Measurements from ENCODE around the gene MAPK4.
"Not testable (repeated sequence)": the region's sequence is repeated elsewhere in the genome, so short reads cannot be mapped to it uniquely, and the experiment has no call there.

The MAPK4 gene

DNA sequence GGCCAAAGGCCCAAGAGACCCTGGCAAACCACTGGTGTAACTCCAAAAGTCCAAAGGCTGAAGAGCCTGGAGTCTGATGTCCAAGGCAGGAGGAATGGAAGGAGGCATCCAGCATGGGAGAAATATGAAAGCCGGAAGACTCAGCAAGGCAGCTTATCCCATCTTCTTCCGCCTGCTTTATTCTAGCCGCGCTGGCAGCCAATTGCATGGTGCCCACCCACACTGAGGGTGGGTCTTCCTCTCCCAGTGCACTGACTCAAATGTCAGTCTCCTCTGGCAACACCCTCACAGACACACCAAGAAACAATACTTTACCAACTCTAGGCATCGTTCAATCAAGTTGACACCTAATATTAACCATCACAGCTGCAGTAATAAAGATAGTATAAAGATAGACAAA is 34.1 kb downstream of the MAPK4 start:
- no peaks in the 10 kb centered on the region for H3K9me3 Mint-ChIP-seq
- no peaks in the 10 kb centered on the region for H3K36me3 Mint-ChIP-seq (ENCODE audit: low read depth)
- no peak overlapping the region for H3K27ac Mint-ChIP-seq
- no peaks in the 10 kb centered on the region for H3K4me1 Mint-ChIP-seq (ENCODE audit: low read depth)
- H3K4me3 Mint-ChIP-seq = no peak overlapping the region
- peaks cover 7% of the 10 kb centered on the region for H3K27me3 Mint-ChIP-seq (ENCODE audit: low read depth)

DNA sequence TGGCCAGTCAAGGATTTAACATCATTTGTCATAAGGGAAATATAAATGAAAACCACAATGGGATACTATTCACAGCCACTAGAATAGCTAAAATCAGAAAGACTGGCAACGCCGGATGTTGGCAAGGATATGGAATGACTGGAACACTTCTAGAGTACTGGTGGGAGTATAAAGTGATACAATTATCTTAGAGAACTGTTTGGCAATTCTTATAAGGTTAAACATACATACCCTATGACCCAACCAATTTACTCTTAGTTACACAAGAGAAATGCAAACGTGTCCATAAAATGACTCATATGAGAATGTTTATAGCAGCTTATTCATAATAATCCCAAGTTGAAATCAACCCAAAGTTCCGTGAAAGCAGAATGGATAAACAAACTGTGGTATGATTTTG is 35.1 kb downstream of the MAPK4 start:
- H3K9me3 Mint-ChIP-seq = no peaks in the 10 kb centered on the region
- no peaks in the 10 kb centered on the region for H3K4me1 Mint-ChIP-seq (ENCODE audit: low read depth)
- H3K36me3 Mint-ChIP-seq (ENCODE audit: low read depth) = no peaks in the 10 kb centered on the region
- H3K27ac Mint-ChIP-seq = no peak overlapping the region
- no peak overlapping the region for H3K4me3 Mint-ChIP-seq
- peaks cover 7% of the 10 kb centered on the region for H3K27me3 Mint-ChIP-seq (ENCODE audit: low read depth)

DNA sequence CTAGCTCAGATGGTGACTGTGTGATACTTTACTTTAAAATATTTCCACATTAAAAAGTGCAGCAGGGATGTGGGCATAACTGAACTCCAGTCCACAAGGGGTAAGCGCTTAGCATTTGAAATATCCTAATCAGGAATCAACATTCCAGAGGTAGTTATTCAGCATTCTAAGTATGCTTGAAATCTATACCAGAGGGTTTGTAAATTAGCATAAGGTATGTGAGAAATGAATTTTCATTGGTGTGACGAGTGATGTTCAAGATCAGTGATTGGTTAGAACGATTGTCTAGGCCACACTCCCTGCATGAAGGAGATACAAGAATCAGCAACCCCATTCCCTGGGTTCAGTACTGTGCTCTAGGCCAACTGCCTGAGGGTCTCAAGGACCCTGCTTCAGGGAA is 42.6 kb downstream of the MAPK4 start:
- H3K27me3 Mint-ChIP-seq (ENCODE audit: low read depth) = peaks cover 3% of the 10 kb centered on the region
- H3K27ac Mint-ChIP-seq = no peak overlapping the region
- H3K9me3 Mint-ChIP-seq = no peaks in the 10 kb centered on the region
- H3K4me3 Mint-ChIP-seq = no peak overlapping the region
- H3K36me3 Mint-ChIP-seq (ENCODE audit: low read depth) = no peaks in the 10 kb centered on the region
- H3K4me1 Mint-ChIP-seq (ENCODE audit: low read depth) = no peaks in the 10 kb centered on the region

DNA sequence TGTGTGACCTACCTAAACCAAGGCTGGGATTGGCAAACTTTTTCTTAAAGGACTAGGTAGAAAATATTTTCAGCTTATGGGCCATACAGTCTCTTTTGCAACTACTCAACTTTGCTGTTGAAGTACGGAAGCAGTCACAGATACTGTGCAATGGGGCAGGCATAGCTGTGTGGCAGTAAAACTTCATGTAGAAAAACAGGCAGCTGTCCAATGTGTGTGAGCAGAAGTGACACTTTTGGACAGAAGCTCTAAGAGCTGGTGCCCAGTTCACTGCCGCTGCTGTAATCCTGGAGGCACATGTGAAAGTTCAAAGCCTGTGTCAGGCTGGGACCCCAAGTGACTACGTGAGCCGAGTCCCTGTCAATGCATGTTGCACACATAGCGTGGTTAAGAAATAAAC is 46.7 kb downstream of the MAPK4 start:
- Mint-ChIP-seq H3K27ac (no peak overlapping the region), H3K4me1 (ENCODE audit: low read depth) (no peaks in the 10 kb centered on the region), H3K36me3 (ENCODE audit: low read depth) (no peaks in the 10 kb centered on the region), H3K4me3 (no peak overlapping the region), H3K9me3 (no peaks in the 10 kb centered on the region), H3K27me3 (ENCODE audit: low read depth) (no peaks in the 10 kb centered on the region)

DNA sequence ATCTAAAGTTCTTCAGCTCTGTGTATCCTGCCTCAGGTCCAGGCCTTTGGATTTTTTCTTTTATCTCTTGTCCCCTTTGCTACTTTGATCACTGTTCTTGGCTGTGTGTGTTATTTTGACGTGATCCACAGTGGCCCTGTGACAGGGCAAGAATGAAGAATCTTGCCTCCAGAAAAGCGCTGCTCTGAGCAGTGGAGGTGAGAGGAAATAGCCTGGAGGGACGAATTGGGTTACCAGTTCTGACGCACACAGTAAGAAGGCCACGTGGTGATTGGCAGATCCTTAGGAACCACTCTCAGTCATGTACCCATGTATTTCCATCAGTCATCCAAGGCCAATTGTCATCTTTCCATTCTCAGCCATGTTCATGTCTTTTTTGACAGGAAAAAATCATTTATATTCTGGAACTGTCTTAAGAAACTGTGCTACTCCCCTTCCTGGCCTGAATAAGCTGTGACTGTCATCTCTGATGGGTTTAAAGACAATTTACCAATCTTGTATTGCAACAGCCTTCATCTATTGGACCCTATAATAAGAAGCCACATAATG is 47.6 kb downstream of the MAPK4 start:
- H3K27me3 Mint-ChIP-seq (ENCODE audit: low read depth) = no peaks in the 10 kb centered on the region
- H3K27ac Mint-ChIP-seq = no peak overlapping the region
- no peaks in the 10 kb centered on the region for H3K36me3 Mint-ChIP-seq (ENCODE audit: low read depth)
- H3K4me3 Mint-ChIP-seq = no peak overlapping the region
- H3K4me1 Mint-ChIP-seq (ENCODE audit: low read depth) = no peaks in the 10 kb centered on the region
- H3K9me3 Mint-ChIP-seq = no peaks in the 10 kb centered on the region

DNA sequence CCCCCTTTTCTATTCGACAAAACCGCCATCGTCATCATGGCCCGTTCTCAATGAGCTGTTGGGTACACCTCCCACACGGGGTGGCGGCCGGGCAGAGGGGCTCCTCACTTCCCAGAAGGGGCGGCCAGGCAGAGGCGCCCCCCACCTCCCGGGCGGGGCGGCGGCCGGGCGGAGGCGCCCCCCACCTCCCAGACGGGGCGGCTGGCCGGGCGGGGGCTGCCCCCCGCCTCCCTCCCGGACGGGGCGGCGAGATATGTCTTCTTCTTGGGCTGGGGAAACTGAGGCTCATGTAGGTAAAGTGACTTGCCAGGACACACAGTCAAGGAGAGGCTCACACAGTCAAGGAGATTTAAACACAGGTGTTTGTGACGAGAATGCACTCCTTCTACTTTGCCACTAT is 49.3 kb downstream of the MAPK4 start:
- not testable (repeated sequence) for H3K36me3 Mint-ChIP-seq (ENCODE audit: low read depth); H3K4me3 Mint-ChIP-seq; H3K27ac Mint-ChIP-seq; H3K4me1 Mint-ChIP-seq (ENCODE audit: low read depth); H3K27me3 Mint-ChIP-seq (ENCODE audit: low read depth); H3K9me3 Mint-ChIP-seq

DNA sequence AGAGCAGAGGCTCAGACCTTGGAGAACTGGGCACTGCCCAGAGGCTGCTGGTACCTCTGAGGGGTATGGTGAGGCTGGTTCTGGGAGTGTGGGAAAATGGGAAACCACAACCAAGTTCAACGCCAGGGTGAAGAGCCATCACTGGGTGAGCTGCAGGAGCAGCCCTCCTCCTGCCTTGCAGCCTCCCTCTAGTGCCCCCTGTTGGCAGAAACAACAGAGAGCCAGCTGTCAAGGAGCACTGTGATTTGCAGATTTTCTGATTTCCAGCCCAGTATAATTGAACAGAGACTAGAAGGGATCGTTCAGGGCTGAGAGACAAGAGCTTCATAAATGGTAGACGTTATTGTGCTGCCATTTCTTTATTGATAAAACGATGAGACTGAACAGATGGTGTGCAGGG is 50.5 kb downstream of the MAPK4 start:
- Mint-ChIP-seq H3K4me3 (no peak overlapping the region), H3K36me3 (ENCODE audit: low read depth) (no peaks in the 10 kb centered on the region), H3K27ac (no peak overlapping the region), H3K27me3 (ENCODE audit: low read depth) (no peaks in the 10 kb centered on the region), H3K9me3 (peaks cover 4% of the 10 kb centered on the region), H3K4me1 (ENCODE audit: low read depth) (no peaks in the 10 kb centered on the region)

DNA sequence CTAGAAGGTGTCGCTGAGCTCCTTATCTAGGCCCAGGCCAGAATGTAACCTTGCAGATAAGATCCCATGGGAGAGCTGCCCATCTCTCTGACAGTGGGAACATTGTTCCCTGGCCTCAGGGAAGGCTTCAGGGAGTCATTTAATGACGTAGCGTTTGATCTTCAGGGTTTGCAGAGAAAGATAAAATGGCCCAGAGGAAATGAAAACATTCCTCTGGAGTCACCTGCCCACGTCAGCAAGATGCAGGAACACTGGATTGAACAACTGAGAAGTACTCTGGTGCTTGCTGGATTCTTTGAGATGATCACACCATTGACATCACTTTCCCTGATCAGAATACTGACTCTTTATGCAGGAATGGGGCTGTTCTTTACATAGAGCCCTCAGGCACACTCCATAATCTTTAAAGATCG is 51.6 kb downstream of the MAPK4 start:
- no peak overlapping the region for H3K4me3 Mint-ChIP-seq
- no peak overlapping the region for H3K27ac Mint-ChIP-seq
- H3K9me3 Mint-ChIP-seq = peaks cover 4% of the 10 kb centered on the region
- H3K4me1 Mint-ChIP-seq (ENCODE audit: low read depth) = no peaks in the 10 kb centered on the region
- no peaks in the 10 kb centered on the region for H3K36me3 Mint-ChIP-seq (ENCODE audit: low read depth)
- H3K27me3 Mint-ChIP-seq (ENCODE audit: low read depth) = no peaks in the 10 kb centered on the region

DNA sequence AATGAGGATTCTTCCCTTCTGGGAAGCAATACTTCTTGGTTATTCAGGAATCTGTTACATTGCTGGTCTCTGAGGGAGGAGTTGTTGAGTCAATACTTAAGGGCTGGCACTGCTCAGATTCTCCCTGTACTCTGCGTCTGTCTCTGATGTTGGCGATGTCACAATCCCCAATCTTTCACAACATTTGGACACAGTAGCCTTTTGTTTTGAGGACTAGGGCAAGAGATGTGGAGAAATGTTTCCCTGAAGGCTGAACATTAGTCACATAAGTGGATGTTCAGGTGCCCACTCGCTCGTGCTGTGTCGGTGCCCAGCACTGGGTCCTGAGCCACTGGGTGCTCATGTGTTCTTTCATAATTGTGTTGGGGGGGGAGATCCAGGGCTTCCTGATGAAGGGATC is 55.0 kb downstream of the MAPK4 start:
- Mint-ChIP-seq H3K4me1 (ENCODE audit: low read depth) (no peaks in the 10 kb centered on the region), H3K36me3 (ENCODE audit: low read depth) (no peaks in the 10 kb centered on the region), H3K27me3 (ENCODE audit: low read depth) (no peaks in the 10 kb centered on the region), H3K27ac (no peak overlapping the region), H3K4me3 (no peak overlapping the region), H3K9me3 (peaks cover 4% of the 10 kb centered on the region)

DNA sequence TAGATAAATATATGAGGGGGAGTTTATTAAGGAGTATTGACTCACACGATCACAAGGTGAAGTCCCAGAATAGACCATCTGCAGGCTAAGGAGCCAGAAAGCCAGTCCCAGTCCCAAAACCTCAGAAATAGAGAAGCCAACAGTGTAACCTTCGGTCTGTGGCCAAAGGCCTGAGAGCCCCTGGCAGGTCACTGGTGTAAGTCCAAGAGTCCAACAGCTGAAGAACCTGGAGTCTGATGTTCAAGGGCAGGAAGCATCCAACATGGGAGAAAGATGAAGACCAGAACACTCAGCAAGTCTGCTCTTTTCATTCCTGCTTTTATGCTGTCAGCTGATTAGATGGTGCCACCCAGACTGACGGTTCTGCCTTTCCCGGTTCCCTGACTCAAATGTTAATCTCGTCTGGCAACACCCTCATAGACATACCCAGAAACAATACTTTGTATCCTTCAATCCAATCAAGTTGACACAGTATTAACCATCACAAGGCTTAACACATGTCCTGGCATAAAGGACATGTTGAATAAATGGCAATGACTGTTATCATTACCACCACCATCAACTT is 56.7 kb downstream of the MAPK4 start:
- Mint-ChIP-seq H3K4me1 (ENCODE audit: low read depth) (no peaks in the 10 kb centered on the region), H3K36me3 (ENCODE audit: low read depth) (no peaks in the 10 kb centered on the region), H3K27me3 (ENCODE audit: low read depth) (no peaks in the 10 kb centered on the region), H3K4me3 (no peak overlapping the region), H3K27ac (no peak overlapping the region), H3K9me3 (peaks cover 4% of the 10 kb centered on the region)

DNA sequence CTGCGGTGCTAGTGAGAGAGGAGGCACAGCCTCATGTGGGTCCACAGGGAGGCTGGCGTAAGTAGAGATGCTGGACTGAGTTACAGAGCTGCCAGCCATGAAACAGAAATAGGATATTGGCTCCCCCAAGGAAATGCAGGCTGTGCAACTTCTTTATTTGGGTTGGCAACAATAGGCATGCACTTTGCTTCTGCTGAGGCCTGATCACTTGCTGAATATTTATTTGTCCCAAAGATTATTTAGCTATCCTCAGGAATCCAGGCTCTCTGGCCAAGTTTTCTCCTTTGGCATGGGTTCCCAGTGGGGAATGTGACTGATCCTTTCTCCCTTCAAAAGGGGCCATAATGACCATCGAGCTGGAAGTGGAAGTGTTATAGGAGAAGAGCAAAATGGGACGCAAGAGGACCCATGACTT is 60.0 kb downstream of the MAPK4 start:
- no peaks in the 10 kb centered on the region for H3K36me3 Mint-ChIP-seq (ENCODE audit: low read depth)
- no peaks in the 10 kb centered on the region for H3K9me3 Mint-ChIP-seq
- no peak overlapping the region for H3K4me3 Mint-ChIP-seq
- H3K4me1 Mint-ChIP-seq (ENCODE audit: low read depth) = no peaks in the 10 kb centered on the region
- H3K27ac Mint-ChIP-seq = no peak overlapping the region
- H3K27me3 Mint-ChIP-seq (ENCODE audit: low read depth) = peaks cover 6% of the 10 kb centered on the region

DNA sequence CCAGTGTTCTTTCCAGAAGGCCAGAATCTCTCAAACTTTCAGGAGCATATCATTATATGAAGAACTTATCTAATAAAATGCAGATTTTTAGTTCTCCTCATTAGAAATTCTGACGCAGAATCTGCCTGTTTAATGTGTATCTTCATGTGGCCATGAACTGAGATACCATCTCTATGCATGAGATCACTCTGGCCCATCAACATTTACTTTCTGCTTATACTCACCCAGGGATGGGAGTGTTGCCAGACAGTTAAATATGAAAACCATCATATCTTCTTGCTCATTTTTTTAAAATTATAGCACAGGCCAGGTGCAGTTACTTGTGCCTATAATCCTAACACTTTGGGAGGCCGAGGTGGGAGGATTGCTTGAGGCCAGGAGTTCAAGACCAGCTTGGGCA is 60.4 kb downstream of the MAPK4 start:
- no peak overlapping the region for H3K27ac Mint-ChIP-seq
- H3K4me3 Mint-ChIP-seq = no peak overlapping the region
- no peaks in the 10 kb centered on the region for H3K4me1 Mint-ChIP-seq (ENCODE audit: low read depth)
- H3K36me3 Mint-ChIP-seq (ENCODE audit: low read depth) = no peaks in the 10 kb centered on the region
- H3K27me3 Mint-ChIP-seq (ENCODE audit: low read depth) = peaks cover 6% of the 10 kb centered on the region
- no peaks in the 10 kb centered on the region for H3K9me3 Mint-ChIP-seq

DNA sequence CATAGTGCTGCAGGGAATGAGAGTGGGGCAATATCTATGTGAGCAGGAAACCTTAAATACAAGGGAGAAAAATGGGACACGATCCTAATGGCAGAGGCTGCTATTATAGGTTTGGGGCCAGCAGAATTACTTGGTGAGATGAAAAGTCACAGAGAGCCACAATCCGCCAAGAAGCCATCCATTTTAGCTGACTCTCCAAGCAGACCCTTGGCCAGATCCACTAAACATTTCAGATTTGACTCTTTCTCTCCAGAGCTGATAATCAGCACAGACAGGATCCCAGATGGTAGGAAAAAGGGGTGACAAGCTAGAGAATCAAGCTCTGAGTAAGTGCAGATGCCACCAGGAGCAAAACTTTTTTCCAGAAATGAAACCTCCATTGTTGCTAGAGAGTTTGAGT is 61.5 kb downstream of the MAPK4 start:
- Mint-ChIP-seq H3K9me3 (no peaks in the 10 kb centered on the region), H3K27me3 (ENCODE audit: low read depth) (peaks cover 6% of the 10 kb centered on the region)

DNA sequence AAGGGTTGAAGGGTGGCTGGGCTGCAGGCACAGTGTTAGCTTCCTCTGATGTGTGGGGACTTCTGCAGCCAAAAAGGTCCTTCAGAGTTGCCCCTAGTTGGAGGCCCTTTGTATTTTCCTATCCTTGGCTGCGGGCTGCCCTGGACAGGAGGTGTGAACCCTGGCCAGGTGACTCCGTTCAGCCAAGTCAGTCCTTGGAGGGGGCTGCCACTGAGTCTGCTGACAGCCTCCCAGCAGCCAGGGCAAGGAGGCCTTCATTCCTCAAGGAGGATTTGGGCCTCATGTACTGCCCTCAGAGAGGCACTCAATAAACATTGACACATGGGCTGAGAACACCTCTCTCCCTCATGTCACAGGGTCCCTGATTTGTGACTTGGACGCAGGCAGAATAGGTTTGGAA is 62.4 kb downstream of the MAPK4 start:
- Mint-ChIP-seq H3K4me1 (ENCODE audit: low read depth) (no peaks in the 10 kb centered on the region), H3K36me3 (ENCODE audit: low read depth) (no peaks in the 10 kb centered on the region), H3K27ac (no peak overlapping the region), H3K4me3 (no peak overlapping the region), H3K9me3 (no peaks in the 10 kb centered on the region), H3K27me3 (ENCODE audit: low read depth) (peaks cover 6% of the 10 kb centered on the region)

More for the DNA sequence above, 61.5 kb downstream of the MAPK4 start:
- Mint-ChIP-seq H3K36me3 (ENCODE audit: low read depth) (no peaks in the 10 kb centered on the region), H3K27ac (no peak overlapping the region), H3K4me1 (ENCODE audit: low read depth) (no peaks in the 10 kb centered on the region), H3K4me3 (no peak overlapping the region)

DNA sequence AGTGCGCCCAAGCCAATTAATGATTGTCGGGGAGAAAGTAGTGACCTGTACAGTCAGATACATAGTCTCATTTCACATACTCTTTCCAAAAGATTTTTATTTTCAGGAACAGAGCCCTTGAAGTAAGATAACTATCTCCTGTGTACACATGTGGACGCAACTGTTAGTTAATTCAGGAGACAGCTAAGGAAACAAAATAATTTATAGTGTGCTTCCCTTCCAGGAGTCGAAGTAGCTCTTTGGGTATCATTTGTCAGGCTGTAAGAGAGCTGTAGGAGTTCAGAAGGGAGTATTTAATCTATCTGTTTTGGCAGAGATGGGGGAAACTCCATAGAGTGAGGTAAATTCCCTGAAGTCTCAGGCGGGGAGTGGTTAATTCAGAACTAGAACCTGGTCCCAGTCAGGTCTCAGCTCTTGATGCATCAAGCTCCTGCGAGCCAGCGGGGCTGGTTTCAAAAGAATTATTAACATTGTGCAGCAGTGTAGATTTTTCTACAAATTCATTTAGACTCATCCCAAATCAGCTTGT is 63.0 kb downstream of the MAPK4 start:
- H3K27me3 Mint-ChIP-seq (ENCODE audit: low read depth) = peaks cover 6% of the 10 kb centered on the region
- H3K4me1 Mint-ChIP-seq (ENCODE audit: low read depth) = no peaks in the 10 kb centered on the region
- no peaks in the 10 kb centered on the region for H3K9me3 Mint-ChIP-seq
- no peaks in the 10 kb centered on the region for H3K36me3 Mint-ChIP-seq (ENCODE audit: low read depth)
- H3K27ac Mint-ChIP-seq = no peak overlapping the region
- no peak overlapping the region for H3K4me3 Mint-ChIP-seq
